GM13976 (cell line): ENCODE data around the gene FBXO3.

Experiments used
- DNase-seq: peaks from one replicate; pipeline ENCODE4 v3.0.0; 2012; ENCODE audit warnings: low spot score
- CTCF ChIP-seq: IDR thresholded peaks from 2 replicates; pipeline ENCODE4 v1.5.1; 2012; ENCODE audit warnings: borderline replicate concordance, mild to moderate bottlenecking; ENCODE audit not compliant: insufficient read depth; ENCODE audit errors: extremely low read depth, missing control alignments, control extremely low read depth
- in situ Hi-C: fragments of 300-500 bp; cut with MboI; formaldehyde crosslinking; loops from one replicate; pipeline ENCODE4 v1.12.0; 2022; ENCODE audit warnings: low sequenced_read_pairs, mixed read lengths, inconsistent platforms; ENCODE audit not compliant: unreplicated experiment

FBXO3 gene

GRCh38 chr11:33694346-33695050 lies 79.8 kb downstream of the FBXO3 start:
- no peak for TF ChIP-seq CTCF
- in situ Hi-C loops: no loop called here
- no peak for DNase-seq

GRCh38 chr11:33692541-33692940 lies 81.8 kb downstream of the FBXO3 start:
- no peak for DNase-seq
- no peak for TF ChIP-seq CTCF
- in situ Hi-C loops: no loop called here

- no peak for DNase-seq
- in situ Hi-C loops: no loop called here
- TF ChIP-seq CTCF: no peak
Observed at GRCh38 chr11:33692013-33692504, 82.3 kb downstream of the FBXO3 start.

DNA sequence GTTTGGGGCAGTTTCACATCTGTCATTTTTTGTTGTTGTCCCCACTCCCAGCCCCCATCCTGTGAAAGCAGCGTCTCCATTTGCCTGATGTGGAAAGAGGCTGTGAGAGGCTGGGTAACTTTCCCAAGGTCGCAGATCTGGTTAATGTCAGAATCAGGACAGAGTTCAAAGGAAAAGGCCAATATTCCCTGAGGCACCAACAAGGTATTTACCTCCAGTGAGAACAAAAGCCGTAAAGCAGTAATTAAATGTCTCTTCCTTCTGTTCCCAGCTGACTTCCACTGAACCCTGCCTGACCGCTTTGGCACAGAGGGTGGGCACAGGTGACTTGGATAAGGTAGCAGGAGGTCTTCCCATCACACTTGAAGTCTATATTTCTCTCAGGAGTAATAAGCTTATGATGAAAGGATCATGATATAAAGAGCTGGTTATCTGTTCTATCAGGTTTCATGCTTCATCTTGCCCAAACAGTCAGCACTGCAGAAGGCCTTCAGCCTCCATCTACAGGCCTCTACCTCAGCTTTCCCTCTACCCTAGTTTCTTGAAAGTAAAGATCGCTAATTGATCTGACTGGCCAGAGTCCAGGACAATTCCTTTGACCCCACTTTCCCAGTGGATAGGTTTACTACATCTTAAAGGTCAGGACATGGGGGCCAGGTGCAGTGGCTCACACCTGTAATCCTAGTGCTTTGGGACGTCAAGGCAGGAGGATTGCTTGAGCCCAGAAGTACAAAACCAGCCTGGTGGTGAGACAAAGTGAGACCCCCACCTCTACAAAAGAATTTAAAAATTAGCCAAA lies 83.1 kb downstream of the FBXO3 start:
- TF ChIP-seq CTCF: no peak
- no peak for DNase-seq
- in situ Hi-C loops: no loop called here
